Endodermal cell (in vitro differentiated cells): ENCODE data around the gene PCBP3. TPM values are rescaled to one million over a fixed set of nuclear protein-coding genes. Genes with fewer than 3 reads are reported as not detected.

Experiments
- DNase-seq: peaks from one replicate; pipeline ENCODE4 v3.0.0-alpha.2; 2017
- H3K27ac ChIP-seq: 2 replicates; pipeline ENCODE4 v1.5.1; 2013; ENCODE audit warnings: mild to moderate bottlenecking, low read depth, low read length, moderate library complexity
- H3K27me3 ChIP-seq: 2 replicates; pipeline ENCODE4 v1.6.1; 2013; ENCODE audit warnings: mild to moderate bottlenecking, low read length, moderate library complexity; ENCODE audit not compliant: insufficient read depth, control insufficient read depth, poor library complexity, severe bottlenecking
- H3K36me3 ChIP-seq: 2 replicates; pipeline ENCODE4 v1.7.0; 2013; ENCODE audit warnings: mild to moderate bottlenecking, low read length, moderate library complexity; ENCODE audit not compliant: control insufficient read depth, insufficient read depth
- H3K4me1 ChIP-seq: one replicate; pipeline ENCODE4 v1.7.0; 2013; ENCODE audit warnings: low read length; ENCODE audit not compliant: control insufficient read depth, insufficient read depth
- H3K4me3 ChIP-seq: 2 replicates; pipeline ENCODE4 v1.5.1; 2013; ENCODE audit warnings: mild to moderate bottlenecking, low read length, moderate library complexity
- H3K9ac ChIP-seq: 2 replicates; pipeline ENCODE4 v1.6.1; 2013; ENCODE audit warnings: mild to moderate bottlenecking, low read length, moderate library complexity; ENCODE audit not compliant: poor library complexity, severe bottlenecking; ENCODE audit errors: extremely low read depth
- H3K9me3 ChIP-seq: 2 replicates; pipeline ENCODE4 v1.6.1; 2013; ENCODE audit warnings: mild to moderate bottlenecking, low read length, moderate library complexity; ENCODE audit not compliant: control insufficient read depth
- H3K27ac Mint-ChIP-seq: 2 replicates; pipeline ENCODE4 v1.8.0; 2020; ENCODE audit warnings: mixed read lengths
- H3K27me3 Mint-ChIP-seq: 2 replicates; pipeline ENCODE4 v1.8.0; 2021; ENCODE audit warnings: mild to moderate bottlenecking, mixed read lengths; ENCODE audit not compliant: insufficient read depth
- H3K36me3 Mint-ChIP-seq: 2 replicates; pipeline ENCODE4 v1.8.0; 2020; ENCODE audit warnings: low read depth, mixed read lengths
- H3K4me1 Mint-ChIP-seq: 2 replicates; pipeline ENCODE4 v1.8.0; 2020; ENCODE audit warnings: mixed read lengths
- H3K4me3 Mint-ChIP-seq: 2 replicates; pipeline ENCODE4 v1.8.0; 2020; ENCODE audit warnings: mild to moderate bottlenecking, moderate library complexity, mixed read lengths
- H3K9me3 Mint-ChIP-seq: 2 replicates; pipeline ENCODE4 v1.8.0; 2020; ENCODE audit warnings: mild to moderate bottlenecking, mixed read lengths
- WGBS, 2 experiments: methylation state at CpG; one replicate each; pipeline versions ENCODE4 v1.1.5 to v1.1.7; 2013; ENCODE audit warnings: missing lambda C conversion rate in 2 of 2, mixed read lengths in 1 of 2; ENCODE audit not compliant: insufficient coverage in 1 of 2, insufficient read length in 1 of 2; 5-methylcytosine and 5-hydroxymethylcytosine counted together
- total RNA-seq, 2 donors: library from RNA; stranded (reverse); fragmentation: NEBNext Ultra II Directional in 1 of 2; extraction: Animal tissue kit (Norgen Biotek cat#: 25700) in 1 of 2; gene quantifications; 2 replicates in 1 of 2; 3 replicates in 1 of 2; pipeline ENCODE4 v1.2.1, GENCODE V29; 2021
- TF ChIP-seq, protein P1 (sequence below): fragments of 200-600 bp; sonication (generic); conservative IDR thresholded peaks from 2 replicates; pipeline ENCODE4 v1.5.0; 2021; ENCODE audit warnings: antibody characterized with exemption, mild to moderate bottlenecking

The PCBP3 gene
- total RNA-seq, 2 donors from 2014 or later, result 2.1 to 10.6 TPM

DNA sequence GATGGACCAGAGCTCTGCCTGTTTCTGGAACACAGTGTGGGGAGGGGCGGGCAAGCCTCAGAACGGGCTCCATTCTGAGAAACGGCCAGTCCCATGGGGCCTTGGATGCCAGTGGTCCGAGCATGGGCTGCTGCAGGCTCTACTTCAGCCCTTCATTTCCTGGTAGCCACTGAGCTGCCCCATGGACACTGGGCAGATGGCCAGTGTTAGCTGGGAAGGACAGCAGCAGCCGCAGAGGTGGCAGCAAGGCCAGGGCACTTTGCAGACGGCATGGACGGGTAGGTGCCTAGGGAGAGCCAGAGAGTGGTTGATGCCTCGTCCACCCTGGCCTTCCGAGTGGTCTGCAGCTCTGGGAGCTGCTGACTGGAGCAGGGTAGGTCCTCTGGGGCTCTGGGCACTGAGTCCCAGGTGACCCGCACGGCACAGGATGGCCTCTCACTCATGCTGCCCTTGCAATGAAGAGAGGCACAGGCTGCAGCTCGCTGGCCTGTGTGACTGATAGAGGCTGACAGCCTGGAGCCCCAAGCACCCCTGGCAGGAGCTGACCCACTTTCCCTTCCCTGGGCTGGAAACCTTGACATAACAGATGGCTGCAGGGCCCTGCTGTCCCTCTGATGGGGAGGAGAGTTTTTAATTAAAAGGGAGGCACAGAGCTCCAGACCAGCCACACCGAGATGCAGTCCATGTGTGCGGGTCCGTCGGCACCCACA lies 250.4 kb downstream of the PCBP3 start:
- no peak overlapping the region for H3K27ac Mint-ChIP-seq
- TF ChIP-seq, protein P1, sequence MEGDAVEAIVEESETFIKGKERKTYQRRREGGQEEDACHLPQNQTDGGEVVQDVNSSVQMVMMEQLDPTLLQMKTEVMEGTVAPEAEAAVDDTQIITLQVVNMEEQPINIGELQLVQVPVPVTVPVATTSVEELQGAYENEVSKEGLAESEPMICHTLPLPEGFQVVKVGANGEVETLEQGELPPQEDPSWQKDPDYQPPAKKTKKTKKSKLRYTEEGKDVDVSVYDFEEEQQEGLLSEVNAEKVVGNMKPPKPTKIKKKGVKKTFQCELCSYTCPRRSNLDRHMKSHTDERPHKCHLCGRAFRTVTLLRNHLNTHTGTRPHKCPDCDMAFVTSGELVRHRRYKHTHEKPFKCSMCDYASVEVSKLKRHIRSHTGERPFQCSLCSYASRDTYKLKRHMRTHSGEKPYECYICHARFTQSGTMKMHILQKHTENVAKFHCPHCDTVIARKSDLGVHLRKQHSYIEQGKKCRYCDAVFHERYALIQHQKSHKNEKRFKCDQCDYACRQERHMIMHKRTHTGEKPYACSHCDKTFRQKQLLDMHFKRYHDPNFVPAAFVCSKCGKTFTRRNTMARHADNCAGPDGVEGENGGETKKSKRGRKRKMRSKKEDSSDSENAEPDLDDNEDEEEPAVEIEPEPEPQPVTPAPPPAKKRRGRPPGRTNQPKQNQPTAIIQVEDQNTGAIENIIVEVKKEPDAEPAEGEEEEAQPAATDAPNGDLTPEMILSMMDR, result no peak
- H3K4me1 ChIP-seq, result no peaks in the 10 kb centered on the region
- peaks cover 4% of the 10 kb centered on the region for H3K27me3 Mint-ChIP-seq
- WGBS, 2 experiments, result 91 to 92% methylated on average over 9 to 16 of the region's 16 CpGs
- H3K27me3 ChIP-seq, result no peaks in the 10 kb centered on the region
- H3K9me3 Mint-ChIP-seq, result no peaks in the 10 kb centered on the region
- no peaks in the 10 kb centered on the region for H3K36me3 ChIP-seq
- no peak overlapping the region for H3K4me3 Mint-ChIP-seq
- H3K9me3 ChIP-seq, result no peaks in the 10 kb centered on the region
- no peak for DNase-seq
- no peaks in the 10 kb centered on the region for H3K36me3 Mint-ChIP-seq
- no peak overlapping the region for H3K9ac ChIP-seq
- peak overlapping the region; percentile 63 for H3K27ac ChIP-seq
- no peak overlapping the region for H3K4me3 ChIP-seq
- H3K4me1 Mint-ChIP-seq, result no peaks in the 10 kb centered on the region

DNA sequence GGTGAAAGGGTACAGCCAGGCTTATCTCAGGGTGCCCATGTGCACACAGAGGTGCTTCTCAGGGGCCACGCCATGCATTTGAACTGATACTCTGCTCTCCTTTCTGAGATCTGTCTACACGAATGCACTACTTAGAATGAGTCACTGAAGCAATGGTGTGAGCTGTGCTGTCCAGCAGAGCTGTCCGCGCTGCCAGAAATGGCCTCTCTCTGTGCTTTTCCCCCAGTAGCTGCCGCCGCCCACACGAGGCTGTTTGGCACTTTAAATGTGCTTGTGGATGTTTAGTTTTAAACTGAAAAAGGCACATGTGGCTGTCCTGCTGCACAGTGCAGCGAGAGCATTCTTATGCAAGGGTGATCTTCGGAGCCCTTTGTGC lies 250.9 kb downstream of the PCBP3 start:
- H3K27ac ChIP-seq, result peak overlapping the region; percentile 63
- no peaks in the 10 kb centered on the region for H3K9me3 Mint-ChIP-seq
- no peaks in the 10 kb centered on the region for H3K4me1 Mint-ChIP-seq
- H3K9me3 ChIP-seq, result no peaks in the 10 kb centered on the region
- H3K36me3 ChIP-seq, result no peaks in the 10 kb centered on the region
- H3K9ac ChIP-seq, result no peak overlapping the region
- DNase-seq, result no peak
- H3K27me3 Mint-ChIP-seq, result peaks cover 4% of the 10 kb centered on the region
- H3K4me3 ChIP-seq, result no peak overlapping the region
- no peak overlapping the region for H3K4me3 Mint-ChIP-seq
- no peaks in the 10 kb centered on the region for H3K4me1 ChIP-seq
- no peak overlapping the region for H3K27ac Mint-ChIP-seq
- TF ChIP-seq, protein P1, result no peak
- H3K36me3 Mint-ChIP-seq, result no peaks in the 10 kb centered on the region
- no peaks in the 10 kb centered on the region for H3K27me3 ChIP-seq
- WGBS, 2 experiments, result 87 to 92% methylated on average over 7 to 9 of the region's 9 CpGs

DNA sequence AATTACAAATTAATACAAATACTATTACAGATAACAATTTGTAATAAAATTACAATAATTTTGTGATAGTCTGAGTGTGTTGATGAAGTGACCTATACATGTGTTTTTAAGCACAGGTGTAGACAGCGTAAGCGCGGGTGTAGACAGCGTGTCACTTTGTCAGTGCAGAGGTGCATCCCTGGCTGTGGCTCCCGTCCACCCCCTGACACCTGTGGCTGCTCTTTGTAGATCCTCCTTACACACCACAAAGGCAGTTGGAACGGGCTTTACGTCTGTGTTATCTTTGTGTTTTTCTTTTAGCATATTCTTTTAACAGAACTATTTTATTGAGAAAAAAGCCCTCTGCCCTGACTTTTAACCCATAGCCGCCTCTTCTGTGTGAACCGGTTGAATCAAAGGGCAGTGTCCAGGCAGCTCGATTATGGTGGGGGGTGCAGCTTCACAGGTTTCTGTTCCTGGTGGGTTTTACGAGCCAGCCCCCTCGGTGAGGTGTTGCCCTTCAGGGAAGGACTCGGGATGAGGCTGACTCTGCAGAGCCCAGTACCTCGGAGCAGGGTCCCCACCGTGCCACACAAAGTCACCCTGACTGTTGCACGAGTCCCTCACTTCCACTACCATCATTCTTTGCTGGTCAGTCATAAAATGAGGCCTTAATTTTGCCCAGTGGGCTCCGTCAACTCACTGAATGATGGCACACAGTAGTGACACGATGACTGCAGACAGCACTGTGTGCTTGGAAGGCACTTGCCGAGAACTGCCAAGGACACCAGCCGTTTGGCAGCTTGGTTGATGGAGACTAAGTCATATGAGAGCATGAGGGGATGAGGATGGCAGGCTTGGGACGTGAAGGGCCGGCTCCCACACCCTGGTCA lies 251.6 kb downstream of the PCBP3 start:
- TF ChIP-seq, protein P1, result no peak
- no peaks in the 10 kb centered on the region for H3K36me3 Mint-ChIP-seq
- no peaks in the 10 kb centered on the region for H3K9me3 Mint-ChIP-seq
- no peak overlapping the region for H3K4me3 Mint-ChIP-seq
- Histone ChIP-seq H3K27ac (no peak overlapping the region), H3K9ac (no peak overlapping the region), H3K4me3 (no peak overlapping the region), H3K9me3 (no peaks in the 10 kb centered on the region), H3K36me3 (no peaks in the 10 kb centered on the region), H3K27me3 (no peaks in the 10 kb centered on the region), H3K4me1 (no peaks in the 10 kb centered on the region)
- peaks cover 4% of the 10 kb centered on the region for H3K27me3 Mint-ChIP-seq
- H3K27ac Mint-ChIP-seq, result no peak overlapping the region
- 91 to 94% methylated on average over 18 to 22 of the region's 22 CpGs for WGBS, 2 experiments
- H3K4me1 Mint-ChIP-seq, result no peaks in the 10 kb centered on the region
- no peak for DNase-seq
